ENCODE data around the gene NRIP1. TPM values are rescaled to one million over a fixed set of nuclear protein-coding genes. Genes with fewer than 3 reads are reported as not detected.
A peak's percentile ranks its signal among the peaks of the same experiment; 100 is the strongest.
"Not testable (repeated sequence)": the region's sequence is repeated elsewhere in the genome, so short reads cannot be mapped to it uniquely, and the experiment has no call there.

NRIP1 gene
- total RNA-seq, 4 donors from 2014 or later: 38.5 to 63.7 (median 55.6) TPM

GRCh38 chr21:15037095-15037899 lies 27.5 kb downstream of the NRIP1 start:
- intact Hi-C loops (cut with DNase I; ENCODE audit: low total_unique reads): no loop called here

GRCh38 chr21:15036189-15036588 lies 28.6 kb downstream of the NRIP1 start:
- Histone ChIP-seq H3K4me3 (no peak overlapping the region), H3K36me3 (no peaks in the 10 kb centered on the region), H3K4me1 (peaks cover 2 to 51% (median 31%) of the 10 kb centered on the region in 4 donors), H3K9me3 (no peaks in the 10 kb centered on the region), H3K27ac (no peak overlapping the region), H3K27me3 (no peaks in the 10 kb centered on the region)
- intact Hi-C loops (cut with DNase I; ENCODE audit: low total_unique reads) (no loop called here), in situ Hi-C loops (cut with MboI; ENCODE audit: low pct_ligation_motif_present in 1 of 4, low pct_unique_long_range_greater_than_20kb in 1 of 4, low sequenced_read_pairs in 3 of 4) (no loop called here)
- no peak for DNase-seq
- no peak for TF ChIP-seq POLR2A (IDR thresholded peaks at IDR 0.05)
- no peak for TF ChIP-seq CTCF (IDR thresholded peaks at IDR 0.05)
- TF ChIP-seq POLR2AphosphoS5 (IDR thresholded peaks at IDR 0.05): no peak
- no peak for TF ChIP-seq EP300 (IDR thresholded peaks at IDR 0.05; ENCODE audit: low read depth)
- 38 to 86% methylated on average over 1 of the region's 1 CpG for WGBS, 2 donors (ENCODE audit: low coverage in 1 of 2)

More at GRCh38 chr21:15037095-15037899, 27.5 kb downstream of the NRIP1 start:
- Histone ChIP-seq H3K27ac (peak overlapping the region in 2 of 4 donors; percentile 21 to 45), H3K4me1 (peaks cover 2 to 51% (median 31%) of the 10 kb centered on the region in 4 donors), H3K36me3 (peaks cover 0 to 2% (median 0%) of the 10 kb centered on the region in 4 donors), H3K4me3 (no peak overlapping the region), H3K9me3 (no peaks in the 10 kb centered on the region), H3K27me3 (no peaks in the 10 kb centered on the region)
- WGBS, 2 donors (ENCODE audit: low coverage in 1 of 2): 75 to 79% methylated on average over 5 of the region's 5 CpGs
- in situ Hi-C loops (cut with MboI; ENCODE audit: low pct_ligation_motif_present in 1 of 4, low pct_unique_long_range_greater_than_20kb in 1 of 4, low sequenced_read_pairs in 3 of 4): no loop called here
- TF ChIP-seq POLR2AphosphoS5 (IDR thresholded peaks at IDR 0.05) (no peak), CTCF (IDR thresholded peaks at IDR 0.05) (peak in 2 of 5 experiments; percentile 11 to 34)
- no peak for DNase-seq

- no peak overlapping the region for H3K27ac ChIP-seq
- 14 to 16% methylated on average over 2 of the region's 2 CpGs for WGBS, 2 donors (ENCODE audit: low coverage in 1 of 2)
- DNase-seq: no peak
- no peak for TF ChIP-seq POLR2AphosphoS5 (IDR thresholded peaks at IDR 0.05)
- TF ChIP-seq EP300 (IDR thresholded peaks at IDR 0.05; ENCODE audit: low read depth): no peak
- TF ChIP-seq CTCF (IDR thresholded peaks at IDR 0.05): no peak
- TF ChIP-seq POLR2A (IDR thresholded peaks at IDR 0.05): no peak
- H3K4me3 ChIP-seq: no peak overlapping the region
- H3K4me1 ChIP-seq: peaks cover 2 to 64% (median 32%) of the 10 kb centered on the region in 4 donors
- H3K36me3 ChIP-seq: no peaks in the 10 kb centered on the region
- in situ Hi-C loops (cut with MboI; ENCODE audit: low pct_ligation_motif_present in 1 of 4, low pct_unique_long_range_greater_than_20kb in 1 of 4, low sequenced_read_pairs in 3 of 4) (no loop called here), intact Hi-C loops (cut with DNase I; ENCODE audit: low total_unique reads) (no loop called here)
- no peaks in the 10 kb centered on the region for H3K9me3 ChIP-seq
- H3K27me3 ChIP-seq: no peaks in the 10 kb centered on the region
Measured at GRCh38 chr21:15034126-15034853, 30.5 kb downstream of the NRIP1 start.

GRCh38 chr21:15031790-15032357 lies 32.9 kb downstream of the NRIP1 start:
- intact Hi-C loops (cut with DNase I; ENCODE audit: low total_unique reads) (no loop called here), in situ Hi-C loops (cut with MboI; ENCODE audit: low pct_ligation_motif_present in 1 of 4, low pct_unique_long_range_greater_than_20kb in 1 of 4, low sequenced_read_pairs in 3 of 4) (no loop called here)
- no peak for TF ChIP-seq CTCF (IDR thresholded peaks at IDR 0.05)
- TF ChIP-seq POLR2A (IDR thresholded peaks at IDR 0.05): no peak
- TF ChIP-seq POLR2AphosphoS5 (IDR thresholded peaks at IDR 0.05): no peak
- no peak for TF ChIP-seq EP300 (IDR thresholded peaks at IDR 0.05; ENCODE audit: low read depth)
- Histone ChIP-seq H3K9me3 (no peaks in the 10 kb centered on the region), H3K36me3 (no peaks in the 10 kb centered on the region), H3K4me3 (no peak overlapping the region), H3K27me3 (no peaks in the 10 kb centered on the region), H3K4me1 (peaks cover 2 to 58% (median 28%) of the 10 kb centered on the region in 4 donors), H3K27ac (no peak overlapping the region)
- DNase-seq: no peak
- whole genome bisulfite sequencing, 2 donors (ENCODE audit: low coverage in 1 of 2): 87 to 100% methylated on average over 2 to 4 of the region's 4 CpGs

- peaks cover 2 to 53% (median 25%) of the 10 kb centered on the region in 4 donors for H3K4me1 ChIP-seq
- intact Hi-C loops (cut with DNase I; ENCODE audit: low total_unique reads); in situ Hi-C loops (cut with MboI; ENCODE audit: low pct_ligation_motif_present in 1 of 4, low pct_unique_long_range_greater_than_20kb in 1 of 4, low sequenced_read_pairs in 3 of 4); H3K36me3 ChIP-seq; H3K27me3 ChIP-seq; H3K4me3 ChIP-seq; DNase-seq; H3K9me3 ChIP-seq; H3K27ac ChIP-seq: not testable (repeated sequence)
- WGBS, 2 donors (ENCODE audit: low coverage in 1 of 2): 89 to 90% methylated on average over 10 to 14 of the region's 14 CpGs
Measured at GRCh38 chr21:15031362-15031761, 33.4 kb downstream of the NRIP1 start.

- in situ Hi-C loops (cut with MboI; ENCODE audit: low pct_ligation_motif_present in 1 of 4, low pct_unique_long_range_greater_than_20kb in 1 of 4, low sequenced_read_pairs in 3 of 4); H3K27me3 ChIP-seq; H3K36me3 ChIP-seq; H3K4me3 ChIP-seq; H3K9me3 ChIP-seq; DNase-seq; H3K27ac ChIP-seq; intact Hi-C loops (cut with DNase I; ENCODE audit: low total_unique reads): not testable (repeated sequence)
- 87% methylated on average over 7 of the region's 8 CpGs; no CpG with 5 or more reads in 1 of the 2 donors for WGBS, 2 donors (ENCODE audit: low coverage in 1 of 2)
- H3K4me1 ChIP-seq: peaks cover 2 to 48% (median 21%) of the 10 kb centered on the region in 4 donors
Measured at GRCh38 chr21:15030861-15031260, 33.9 kb downstream of the NRIP1 start.

Measured in transverse colon (tissue), 4 donors.